Adipocyte (in vitro differentiated cells): ENCODE measurements around the gene KLHL29.

Experiments
- DNase-seq: peaks from one replicate; pipeline ENCODE4 v3.0.0-alpha.2; 2015; ENCODE audit warnings: low read depth
- H3K27me3 ChIP-seq: replicated peaks from 2 replicates; pipeline ENCODE4 v1.7.0; 2013; ENCODE audit warnings: mild to moderate bottlenecking, low read length, moderate library complexity; ENCODE audit not compliant: control insufficient read depth, insufficient read depth
- H3K36me3 ChIP-seq: 2 replicates; pipeline ENCODE4 v1.7.0; 2013; ENCODE audit warnings: low read length, mild to moderate bottlenecking, moderate library complexity; ENCODE audit not compliant: control insufficient read depth, insufficient read depth, severe bottlenecking
- H3K4me1 ChIP-seq: 2 replicates; pipeline ENCODE4 v1.7.0; 2013; ENCODE audit warnings: mild to moderate bottlenecking, low read length, moderate library complexity; ENCODE audit not compliant: control insufficient read depth, insufficient read depth
- H3K4me3 ChIP-seq: 2 replicates; pipeline ENCODE4 v1.7.0; 2013; ENCODE audit warnings: mild to moderate bottlenecking, low read length, moderate library complexity
- H3K9ac ChIP-seq: 2 replicates; pipeline ENCODE4 v1.7.0; 2013; ENCODE audit warnings: mild to moderate bottlenecking, low read length, moderate library complexity
- H3K9me3 ChIP-seq: 2 replicates; pipeline ENCODE4 v1.7.0; 2013; ENCODE audit warnings: mild to moderate bottlenecking, low read length, moderate library complexity; ENCODE audit not compliant: control insufficient read depth

Gene KLHL29

DNA sequence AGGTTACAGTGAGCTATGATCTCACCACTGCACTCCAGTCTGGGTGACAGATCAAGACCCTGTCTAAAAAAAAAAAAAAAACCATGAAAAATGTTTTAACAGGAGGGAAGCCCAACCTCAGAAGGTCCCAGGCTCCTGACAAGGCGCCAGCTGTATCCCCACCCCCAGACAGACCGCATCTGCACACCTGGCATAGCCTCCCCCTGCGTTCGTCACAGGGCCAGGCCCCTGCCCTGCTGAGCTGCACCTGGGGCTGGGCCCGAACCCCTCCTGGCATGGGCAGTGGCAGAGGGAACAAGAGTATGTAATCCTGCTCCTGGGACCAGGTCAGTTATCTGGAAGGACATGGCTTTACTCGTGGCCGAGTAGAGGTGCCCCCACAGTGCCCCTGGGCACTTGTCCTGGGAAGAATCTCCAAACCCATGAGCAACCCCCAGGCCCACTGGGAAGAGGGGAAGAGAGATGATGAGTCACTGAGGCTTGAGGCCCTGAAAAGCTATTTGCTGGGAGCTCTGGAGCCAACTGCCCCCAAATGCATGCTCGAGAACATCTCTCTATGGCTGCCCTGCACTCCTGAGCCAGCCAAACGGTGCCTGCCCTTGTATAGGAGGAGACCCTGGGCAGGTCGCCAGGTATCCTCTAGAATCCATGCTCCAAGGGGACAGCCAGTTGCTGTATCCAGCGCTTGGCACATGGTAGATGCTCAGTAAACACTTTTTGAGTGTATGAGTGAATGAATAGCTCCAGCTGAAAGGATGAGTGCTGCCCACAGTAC is 276.5 kb downstream of the KLHL29 start:
- no peaks in the 10 kb centered on the region for H3K36me3 ChIP-seq
- H3K27me3 ChIP-seq = no peaks in the 10 kb centered on the region
- H3K9me3 ChIP-seq = no peaks in the 10 kb centered on the region
- no peak overlapping the region for H3K4me3 ChIP-seq
- no peak for DNase-seq
- peaks cover 3% of the 10 kb centered on the region for H3K4me1 ChIP-seq
- H3K9ac ChIP-seq = no peak overlapping the region

DNA sequence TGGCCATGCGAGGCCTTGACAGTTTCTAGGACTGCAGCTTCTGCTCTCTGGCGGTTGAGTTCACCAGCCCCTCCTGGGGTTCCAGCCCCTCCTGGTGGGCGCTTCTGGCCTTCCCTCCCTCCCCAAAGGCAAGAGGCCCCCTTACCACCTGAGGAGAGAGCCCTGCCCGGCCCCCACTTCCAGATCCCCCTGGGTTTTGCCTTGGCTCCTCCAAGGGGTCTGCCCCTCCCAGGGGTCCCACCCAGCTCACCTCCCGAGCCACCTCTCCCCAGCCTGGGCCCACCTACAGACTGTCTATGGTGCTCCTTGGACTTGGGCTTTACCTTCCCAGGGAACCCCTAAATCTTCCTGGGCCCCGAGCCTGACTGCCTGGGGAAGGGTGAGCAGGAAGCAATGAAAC is 277.5 kb downstream of the KLHL29 start:
- H3K27me3 ChIP-seq = no peaks in the 10 kb centered on the region
- no peak for DNase-seq

DNA sequence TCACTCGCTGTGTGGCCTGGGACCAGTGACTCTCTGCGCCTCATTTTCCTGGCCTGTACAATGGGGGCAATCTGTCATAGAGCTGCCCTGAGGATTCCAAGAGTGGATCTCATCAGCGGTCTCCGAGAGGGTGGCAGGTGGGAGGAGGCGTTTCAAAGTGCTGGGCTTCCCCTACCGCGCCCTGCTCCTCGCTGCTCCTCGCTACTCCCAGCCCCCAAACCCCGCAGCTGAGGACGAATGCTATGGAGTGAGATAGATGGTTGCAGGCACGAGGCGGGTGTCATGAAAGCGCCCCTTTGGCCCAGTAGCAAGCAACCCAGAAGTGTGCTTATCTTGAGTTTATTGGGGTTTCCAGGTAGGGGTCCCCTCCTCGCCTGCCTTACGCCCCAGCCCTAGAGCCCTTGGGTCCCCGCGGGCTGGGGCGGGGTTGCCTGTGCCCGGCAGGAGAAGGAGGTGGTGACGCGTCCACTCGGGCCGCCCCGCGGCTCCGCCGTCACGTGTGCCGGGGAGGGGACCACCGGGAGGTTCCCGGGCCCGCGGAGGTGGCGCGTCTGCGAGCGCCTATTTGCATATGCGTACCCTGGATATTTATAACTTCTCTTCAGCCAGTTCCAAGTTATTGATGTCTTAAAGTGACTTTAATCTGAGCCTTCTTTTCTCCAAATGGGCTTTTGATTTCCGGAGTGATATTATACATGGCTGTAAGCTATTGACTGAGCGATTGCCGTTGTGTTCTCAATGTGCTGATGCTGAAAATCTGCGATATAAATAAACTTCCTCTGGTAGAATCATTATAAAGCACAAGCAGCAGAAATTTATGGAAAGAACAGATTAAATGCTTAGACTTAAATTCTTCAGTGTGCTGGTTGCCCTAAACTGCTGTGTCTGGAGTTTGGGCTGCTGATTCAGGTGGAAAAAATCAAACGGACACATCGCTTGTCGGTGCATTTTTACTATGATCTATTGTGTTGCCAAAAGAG is 278.3 kb downstream of the KLHL29 start:
- Histone ChIP-seq H3K4me3 (peak overlapping the region; percentile 72), H3K36me3 (no peaks in the 10 kb centered on the region), H3K9ac (peak overlapping the region; percentile 37), H3K4me1 (peaks cover 3% of the 10 kb centered on the region), H3K27me3 (no peaks in the 10 kb centered on the region), H3K9me3 (no peaks in the 10 kb centered on the region)
- peak; percentile 29 for DNase-seq

More for the DNA sequence above, 277.5 kb downstream of the KLHL29 start:
- H3K36me3 ChIP-seq = no peaks in the 10 kb centered on the region
- H3K9ac ChIP-seq = no peak overlapping the region
- no peaks in the 10 kb centered on the region for H3K9me3 ChIP-seq
- peaks cover 3% of the 10 kb centered on the region for H3K4me1 ChIP-seq
- H3K4me3 ChIP-seq = no peak overlapping the region

DNA sequence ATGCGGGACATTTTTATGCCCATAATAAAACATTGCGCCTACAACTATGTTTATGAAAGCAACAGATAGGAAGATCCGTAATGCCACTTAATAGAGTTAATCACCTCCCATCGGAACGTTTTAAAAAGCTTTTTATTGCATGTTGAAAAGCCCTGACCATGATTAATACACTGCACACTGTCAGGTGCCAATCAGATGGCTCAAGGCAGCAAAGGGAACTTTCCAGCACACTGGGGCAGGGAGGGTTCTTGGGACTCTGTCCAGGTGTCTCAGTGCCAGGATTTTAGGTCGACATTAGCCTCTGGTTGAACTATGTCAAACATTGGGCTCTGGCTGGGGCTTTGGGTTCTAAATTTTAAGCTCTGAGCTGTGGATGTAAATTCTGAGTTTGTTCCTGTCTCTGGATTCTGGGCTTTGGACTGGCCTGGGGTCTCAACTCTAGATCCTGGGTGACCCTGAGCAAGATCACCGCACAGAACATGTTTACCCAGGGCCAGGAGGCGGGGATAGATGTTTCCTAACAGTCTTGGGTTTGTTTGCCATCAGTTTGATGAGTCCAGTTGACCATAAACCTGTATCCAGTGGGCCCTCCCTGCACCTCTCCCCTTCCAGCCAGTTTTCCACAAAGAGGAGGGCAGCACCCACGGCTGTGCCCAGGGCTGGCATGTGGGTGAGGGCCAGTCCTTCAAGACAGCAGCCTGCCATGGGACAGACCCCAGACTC is 279.2 kb downstream of the KLHL29 start:
- Histone ChIP-seq H3K4me1 (peaks cover 7% of the 10 kb centered on the region), H3K4me3 (peak overlapping the region; percentile 72), H3K27me3 (no peaks in the 10 kb centered on the region), H3K36me3 (no peaks in the 10 kb centered on the region), H3K9me3 (no peaks in the 10 kb centered on the region), H3K9ac (no peak overlapping the region)
- DNase-seq = no peak

DNA sequence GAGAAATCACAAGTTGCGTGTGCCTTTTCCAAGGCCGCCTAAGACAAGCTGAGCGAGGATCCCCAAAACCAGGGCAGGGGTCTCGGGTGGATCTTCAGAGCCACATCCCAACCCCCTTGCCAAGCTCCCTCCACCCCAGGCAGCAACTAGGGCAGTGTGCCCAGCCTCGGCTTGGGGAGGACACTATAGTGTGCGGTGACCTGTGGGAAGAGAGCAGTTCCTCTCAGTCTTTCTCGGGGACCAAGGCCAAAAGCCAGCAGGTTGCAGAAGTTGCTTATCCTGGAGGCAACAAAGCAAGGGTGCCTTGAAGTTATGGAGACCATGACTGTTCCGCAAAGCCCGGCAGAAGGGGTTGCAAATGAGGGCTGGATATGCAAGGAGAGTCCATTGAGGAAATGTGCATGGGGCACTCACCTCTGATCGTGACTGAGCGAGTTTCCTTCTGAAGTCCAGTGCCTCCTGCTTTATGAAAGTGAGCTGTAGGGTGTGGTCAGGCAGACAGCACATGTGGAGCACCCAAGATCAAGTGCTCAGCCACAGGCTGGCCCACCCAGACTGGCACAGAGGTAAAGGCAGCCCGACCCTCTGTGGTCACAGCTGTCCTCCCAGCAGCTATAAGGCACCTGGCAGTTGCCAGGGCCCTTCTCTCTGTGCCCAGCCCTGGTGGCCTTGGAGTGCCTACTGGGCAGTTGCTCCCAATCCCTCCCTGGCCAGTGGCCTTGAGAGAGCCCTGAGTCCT is 281.4 kb downstream of the KLHL29 start:
- no peaks in the 10 kb centered on the region for H3K9me3 ChIP-seq
- H3K36me3 ChIP-seq = no peaks in the 10 kb centered on the region
- DNase-seq = no peak
- no peaks in the 10 kb centered on the region for H3K27me3 ChIP-seq
- peaks cover 17% of the 10 kb centered on the region for H3K4me1 ChIP-seq
- no peak overlapping the region for H3K9ac ChIP-seq
- H3K4me3 ChIP-seq = no peak overlapping the region

DNA sequence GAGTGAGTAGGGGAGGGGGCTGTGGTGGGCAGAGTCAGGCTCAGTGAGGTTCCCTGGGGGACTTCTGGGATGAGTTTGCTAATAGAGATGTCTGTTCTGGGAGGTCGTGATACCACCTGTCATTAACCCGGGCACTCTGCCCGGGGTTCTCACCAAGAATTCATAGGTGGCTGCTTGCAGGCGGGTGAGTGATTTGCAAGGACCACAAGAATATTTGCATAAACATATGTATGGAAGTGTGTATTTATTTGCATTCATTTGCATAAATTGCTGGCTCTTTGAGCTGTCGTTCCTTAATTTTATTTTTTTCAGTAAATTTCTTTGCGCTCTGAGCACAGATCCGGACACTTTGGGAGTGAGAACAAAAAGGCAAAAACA is 282.0 kb downstream of the KLHL29 start:
- H3K36me3 ChIP-seq = no peaks in the 10 kb centered on the region

DNA sequence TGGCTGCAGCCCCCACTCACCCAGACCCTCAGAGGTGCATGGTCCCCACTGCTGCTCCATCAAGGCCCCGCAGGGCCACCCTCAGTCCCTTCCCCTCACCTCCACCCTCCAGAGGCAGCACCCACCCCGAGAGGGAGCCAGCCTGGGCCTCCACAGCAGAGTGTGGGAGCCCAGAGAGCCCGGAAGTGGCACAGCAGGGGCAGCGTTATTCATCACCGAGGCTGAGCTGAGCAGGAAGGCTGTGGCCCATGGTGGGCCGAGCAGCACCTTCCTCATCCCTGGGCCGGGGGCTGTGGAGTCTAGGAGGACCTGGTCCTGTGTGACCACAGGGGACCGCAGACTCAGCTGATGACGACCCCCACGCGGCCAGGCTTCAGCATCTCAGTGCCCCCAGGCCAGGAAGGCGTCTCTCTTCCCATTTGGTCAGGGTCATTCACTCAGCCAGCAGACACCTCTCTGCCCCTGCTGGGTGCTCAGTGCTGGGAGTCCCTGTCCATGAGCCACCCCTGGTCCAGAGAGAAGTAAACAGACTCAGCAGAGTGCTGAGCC is 283.9 kb downstream of the KLHL29 start:
- DNase-seq = no peak
- H3K9me3 ChIP-seq = no peaks in the 10 kb centered on the region
- H3K4me1 ChIP-seq = peaks cover 17% of the 10 kb centered on the region
- H3K36me3 ChIP-seq = no peaks in the 10 kb centered on the region
- no peak overlapping the region for H3K9ac ChIP-seq
- H3K4me3 ChIP-seq = no peak overlapping the region
- H3K27me3 ChIP-seq = no peaks in the 10 kb centered on the region

More for the DNA sequence above, 282.0 kb downstream of the KLHL29 start:
- no peaks in the 10 kb centered on the region for H3K27me3 ChIP-seq
- H3K4me1 ChIP-seq = peaks cover 17% of the 10 kb centered on the region
- no peak overlapping the region for H3K9ac ChIP-seq
- no peak for DNase-seq
- H3K9me3 ChIP-seq = no peaks in the 10 kb centered on the region
- H3K4me3 ChIP-seq = no peak overlapping the region

DNA sequence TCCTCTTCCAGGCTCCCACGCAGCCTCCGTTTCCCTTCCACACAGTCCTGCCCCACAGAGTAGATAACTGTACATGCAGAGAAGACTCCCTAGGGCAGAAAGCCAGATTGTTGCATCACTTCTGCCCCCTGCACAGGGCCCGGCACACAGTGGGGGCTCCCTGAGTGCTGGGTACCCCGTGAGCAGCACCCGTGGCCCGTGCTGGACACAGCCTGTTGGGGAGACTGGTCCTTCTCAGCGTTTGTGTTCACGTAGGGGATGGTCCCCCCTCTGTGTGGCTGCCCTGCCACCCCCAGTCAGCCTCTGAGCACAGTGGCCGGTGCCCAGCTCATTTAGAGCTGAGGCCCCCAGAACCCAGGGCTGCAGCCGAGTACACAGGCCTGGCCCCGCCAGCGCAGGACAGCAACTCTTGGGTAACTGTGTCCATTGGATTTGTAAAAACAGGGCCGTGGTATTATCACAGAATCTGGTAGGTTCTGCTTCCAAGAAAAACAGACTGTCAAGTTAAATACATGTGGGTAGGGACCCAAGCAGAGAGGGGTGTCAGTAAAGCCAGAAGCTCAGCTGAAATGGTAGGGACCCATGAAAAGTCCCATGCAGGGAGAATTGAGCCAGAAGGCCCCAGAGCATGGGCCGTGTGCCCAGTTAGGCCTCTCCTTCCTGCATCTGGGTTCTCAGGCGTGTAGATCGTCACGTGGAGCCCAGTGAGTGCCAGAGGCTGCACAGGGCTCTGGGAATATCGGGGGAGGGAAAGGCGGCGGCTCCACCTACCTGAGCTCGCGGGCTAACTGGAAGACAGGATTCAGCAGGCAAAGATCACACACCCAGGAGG is 284.6 kb downstream of the KLHL29 start:
- Histone ChIP-seq H3K36me3 (no peaks in the 10 kb centered on the region), H3K9me3 (no peaks in the 10 kb centered on the region), H3K4me3 (no peak overlapping the region), H3K4me1 (peaks cover 14% of the 10 kb centered on the region), H3K27me3 (no peaks in the 10 kb centered on the region), H3K9ac (peak overlapping the region; percentile 47)
- DNase-seq = peak; percentile 11

DNA sequence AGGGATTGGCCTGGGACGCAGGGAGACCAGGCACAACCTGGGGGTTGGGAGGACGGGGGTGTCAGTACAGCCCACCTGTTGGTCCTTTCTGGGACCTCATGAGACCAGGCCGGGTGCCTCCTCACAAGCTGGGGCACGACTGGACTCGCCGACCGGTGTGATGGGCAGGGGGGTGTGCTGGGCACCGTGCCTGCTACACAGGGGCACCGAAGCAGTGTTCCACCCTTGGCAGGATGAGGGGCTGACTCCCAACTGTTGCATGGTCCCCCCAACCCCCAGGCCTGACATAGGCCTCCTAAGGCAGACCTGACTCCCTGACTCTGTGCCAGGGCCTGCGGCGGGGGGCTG is 285.2 kb downstream of the KLHL29 start:
- Histone ChIP-seq H3K4me1 (peaks cover 14% of the 10 kb centered on the region), H3K4me3 (no peak overlapping the region), H3K9ac (no peak overlapping the region), H3K9me3 (no peaks in the 10 kb centered on the region), H3K27me3 (no peaks in the 10 kb centered on the region), H3K36me3 (no peaks in the 10 kb centered on the region)
- DNase-seq = no peak

DNA sequence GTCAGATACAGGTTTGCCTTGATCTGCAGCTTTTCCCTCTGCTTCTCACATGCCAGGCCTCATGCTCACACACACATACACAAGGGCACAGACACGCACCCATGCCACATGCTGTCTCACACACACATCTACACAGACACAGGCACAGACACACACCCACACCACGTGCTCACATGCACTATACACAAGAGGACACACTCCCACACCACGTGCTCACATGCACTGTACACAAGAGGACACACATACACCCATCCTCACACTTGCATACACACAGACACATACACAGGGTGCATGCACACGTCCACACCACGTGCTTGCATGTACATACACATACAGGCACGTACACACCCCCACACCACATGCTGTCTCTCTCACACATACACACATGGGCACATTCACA is 288.1 kb downstream of the KLHL29 start:
- no peaks in the 10 kb centered on the region for H3K9me3 ChIP-seq
- no peaks in the 10 kb centered on the region for H3K27me3 ChIP-seq
- no peak overlapping the region for H3K9ac ChIP-seq
- no peaks in the 10 kb centered on the region for H3K36me3 ChIP-seq
- no peak for DNase-seq
- H3K4me1 ChIP-seq = peaks cover 14% of the 10 kb centered on the region
- H3K4me3 ChIP-seq = no peak overlapping the region
